Trophoblast cell (in vitro differentiated cells and primary cell): ENCODE results near the gene TENM3.

ENCODE experiments used
- DNase-seq, 2 donors: peaks; one replicate each; pipeline ENCODE4 v3.0.0-alpha.2; 2016
- H2AFZ ChIP-seq: 2 replicates; pipeline ENCODE4 v1.6.1; 2013; ENCODE audit warnings: low read length, moderate library complexity, mild to moderate bottlenecking; ENCODE audit not compliant: insufficient read depth, poor library complexity
- H2AK5ac ChIP-seq: 2 replicates; pipeline ENCODE4 v1.6.1; 2013; ENCODE audit warnings: mild to moderate bottlenecking, low read length
- H2BK120ac ChIP-seq: 2 replicates; pipeline ENCODE4 v1.6.1; 2013; ENCODE audit warnings: low read length, mild to moderate bottlenecking, moderate library complexity; ENCODE audit not compliant: insufficient read depth, poor library complexity
- H2BK12ac ChIP-seq: 2 replicates; pipeline ENCODE4 v1.6.1; 2013; ENCODE audit warnings: mild to moderate bottlenecking, low read length, moderate library complexity
- H2BK5ac ChIP-seq: 2 replicates; pipeline ENCODE4 v1.6.1; 2013; ENCODE audit warnings: low read length, low read depth, moderate library complexity, mild to moderate bottlenecking; ENCODE audit not compliant: poor library complexity
- H3K14ac ChIP-seq: 2 replicates; pipeline ENCODE4 v1.6.1; 2013; ENCODE audit warnings: mild to moderate bottlenecking, low read length
- H3K18ac ChIP-seq: 2 replicates; pipeline ENCODE4 v1.6.1; 2013; ENCODE audit warnings: mild to moderate bottlenecking, low read length
- H3K23ac ChIP-seq: 2 replicates; pipeline ENCODE4 v1.6.1; 2013; ENCODE audit warnings: low read length
- H3K27ac ChIP-seq: 2 replicates; pipeline ENCODE4 v1.5.1; 2013; ENCODE audit warnings: low read depth, mild to moderate bottlenecking, inconsistent platforms, low read length, moderate library complexity
- H3K27me3 ChIP-seq: 2 replicates; pipeline ENCODE4 v1.6.1; 2013; ENCODE audit warnings: inconsistent platforms, mild to moderate bottlenecking, low read length, moderate library complexity; ENCODE audit not compliant: insufficient read depth
- H3K36me3 ChIP-seq, 2 experiments: 1 replicate in 1 of 2; 2 replicates in 1 of 2; pipeline ENCODE4 v1.6.1; 2013; ENCODE audit warnings: low read length in 2 of 2, mild to moderate bottlenecking in 2 of 2, moderate library complexity in 1 of 2; ENCODE audit not compliant: insufficient read depth in 2 of 2, control insufficient read depth in 1 of 2
- H3K4ac ChIP-seq: 2 replicates; pipeline ENCODE4 v1.6.1; 2013; ENCODE audit warnings: low read depth, mild to moderate bottlenecking, low read length, moderate library complexity
- H3K4me1 ChIP-seq, 2 experiments: 1 replicate in 1 of 2; 2 replicates in 1 of 2; pipeline ENCODE4 v1.6.1; 2013; ENCODE audit warnings: low read length in 2 of 2, mild to moderate bottlenecking in 2 of 2, moderate library complexity in 1 of 2; ENCODE audit not compliant: insufficient read depth in 2 of 2, control insufficient read depth in 1 of 2
- H3K4me2 ChIP-seq: 2 replicates; pipeline ENCODE4 v1.6.1; 2013; ENCODE audit warnings: inconsistent platforms, mild to moderate bottlenecking, low read length, moderate library complexity
- H3K4me3 ChIP-seq: 2 replicates; pipeline ENCODE4 v1.5.1; 2013; ENCODE audit warnings: mild to moderate bottlenecking, low read depth, low read length, inconsistent platforms
- H3K79me1 ChIP-seq: one replicate; pipeline ENCODE4 v1.6.1; 2013; ENCODE audit warnings: low read length
- H3K79me2 ChIP-seq: 2 replicates; pipeline ENCODE4 v1.6.1; 2013; ENCODE audit warnings: low read length, mild to moderate bottlenecking; ENCODE audit not compliant: control insufficient read depth, insufficient read depth, poor library complexity
- H3K9ac ChIP-seq: 2 replicates; pipeline ENCODE4 v1.6.1; 2013; ENCODE audit warnings: mild to moderate bottlenecking, low read length
- H3K9me3 ChIP-seq: 2 replicates; pipeline ENCODE4 v1.6.1; 2013; ENCODE audit warnings: low read depth, mild to moderate bottlenecking, control low read depth, inconsistent platforms, low read length; ENCODE audit not compliant: insufficient read depth
- H4K12ac ChIP-seq: 2 replicates; pipeline ENCODE4 v1.6.1; 2013; ENCODE audit warnings: low read depth, mild to moderate bottlenecking, low read length, moderate library complexity
- H4K8ac ChIP-seq: 2 replicates; pipeline ENCODE4 v1.6.1; 2013; ENCODE audit warnings: low read depth, mild to moderate bottlenecking, low read length, moderate library complexity
- H4K91ac ChIP-seq: one replicate; pipeline ENCODE4 v1.6.1; 2013; ENCODE audit warnings: low read depth, mild to moderate bottlenecking, low read length, moderate library complexity
- WGBS: extraction: QIAGEN DNeasy Blood & Tissue Kit; methylation state at CpG from one replicate; pipeline ENCODE4 v1.1.7; 2013; ENCODE audit warnings: missing lambda C conversion rate; ENCODE audit not compliant: insufficient read length, insufficient coverage; ENCODE audit errors: extremely low coverage; 5-methylcytosine and 5-hydroxymethylcytosine counted together

TENM3 gene

GRCh38 chr4:182548156-182548555 is 305.0 kb downstream of the TENM3 start:
- Histone ChIP-seq H3K18ac (no peak overlapping the region), H2AFZ (no peak overlapping the region), H3K23ac (no peak overlapping the region), H3K4me2 (no peak overlapping the region), H3K9me3 (no peaks in the 10 kb centered on the region), H3K79me1 (no peaks in the 10 kb centered on the region), H4K12ac (no peak overlapping the region), H4K91ac (no peak overlapping the region), H3K27ac (no peak overlapping the region), H2AK5ac (no peak overlapping the region), H3K14ac (no peak overlapping the region), H2BK5ac (no peak overlapping the region), H4K8ac (no peak overlapping the region), H3K4me3 (no peak overlapping the region), H3K36me3 (no peaks in the 10 kb centered on the region), H3K4me1 (peaks cover 0 to 4% of the 10 kb centered on the region in 2 experiments), H3K27me3 (no peaks in the 10 kb centered on the region), H2BK120ac (no peak overlapping the region), H3K79me2 (no peaks in the 10 kb centered on the region), H3K4ac (no peak overlapping the region), H3K9ac (no peak overlapping the region), H2BK12ac (no peak overlapping the region)
- no CpG with 5 or more reads among the region's 6 CpGs for WGBS
- DNase-seq = peak; percentile 73 to 96

GRCh38 chr4:182549356-182549755 is 306.2 kb downstream of the TENM3 start:
- Histone ChIP-seq H4K91ac (no peak overlapping the region), H2BK12ac (no peak overlapping the region), H3K27ac (no peak overlapping the region), H3K79me2 (no peaks in the 10 kb centered on the region), H3K9me3 (no peaks in the 10 kb centered on the region), H3K79me1 (no peaks in the 10 kb centered on the region), H2AFZ (no peak overlapping the region), H3K23ac (no peak overlapping the region), H3K4me3 (no peak overlapping the region), H2BK120ac (peak overlapping the region; percentile 22), H3K36me3 (no peaks in the 10 kb centered on the region), H3K27me3 (no peaks in the 10 kb centered on the region), H2BK5ac (no peak overlapping the region), H3K4me1 (peaks cover 0 to 4% of the 10 kb centered on the region in 2 experiments), H3K9ac (no peak overlapping the region), H4K12ac (no peak overlapping the region), H3K14ac (no peak overlapping the region), H2AK5ac (no peak overlapping the region), H4K8ac (no peak overlapping the region), H3K4me2 (no peak overlapping the region), H3K4ac (no peak overlapping the region), H3K18ac (no peak overlapping the region)
- DNase-seq = no peak
- WGBS = no CpG with 5 or more reads among the region's 5 CpGs

GRCh38 chr4:182552948-182553347 is 309.7 kb downstream of the TENM3 start:
- no peak overlapping the region for H3K4me2 ChIP-seq
- no peak overlapping the region for H3K4ac ChIP-seq
- no peaks in the 10 kb centered on the region for H3K27me3 ChIP-seq
- H4K91ac ChIP-seq = no peak overlapping the region
- H3K9ac ChIP-seq = no peak overlapping the region
- no peaks in the 10 kb centered on the region for H3K36me3 ChIP-seq
- no CpG with 5 or more reads among the region's 9 CpGs for WGBS
- no peak overlapping the region for H2BK120ac ChIP-seq
- no peak overlapping the region for H2AK5ac ChIP-seq
- no peak overlapping the region for H3K23ac ChIP-seq
- H3K4me1 ChIP-seq = peaks cover 3 to 5% of the 10 kb centered on the region in 2 experiments
- H2BK5ac ChIP-seq = no peak overlapping the region
- H3K18ac ChIP-seq = no peak overlapping the region
- H4K12ac ChIP-seq = no peak overlapping the region
- no peak overlapping the region for H3K14ac ChIP-seq
- peaks cover 1% of the 10 kb centered on the region for H3K79me2 ChIP-seq
- no peak overlapping the region for H4K8ac ChIP-seq
- H3K27ac ChIP-seq = no peak overlapping the region
- DNase-seq = no peak
- no peak overlapping the region for H2BK12ac ChIP-seq
- no peaks in the 10 kb centered on the region for H3K9me3 ChIP-seq
- H2AFZ ChIP-seq = no peak overlapping the region
- H3K4me3 ChIP-seq = no peak overlapping the region
- H3K79me1 ChIP-seq = no peaks in the 10 kb centered on the region

DNA sequence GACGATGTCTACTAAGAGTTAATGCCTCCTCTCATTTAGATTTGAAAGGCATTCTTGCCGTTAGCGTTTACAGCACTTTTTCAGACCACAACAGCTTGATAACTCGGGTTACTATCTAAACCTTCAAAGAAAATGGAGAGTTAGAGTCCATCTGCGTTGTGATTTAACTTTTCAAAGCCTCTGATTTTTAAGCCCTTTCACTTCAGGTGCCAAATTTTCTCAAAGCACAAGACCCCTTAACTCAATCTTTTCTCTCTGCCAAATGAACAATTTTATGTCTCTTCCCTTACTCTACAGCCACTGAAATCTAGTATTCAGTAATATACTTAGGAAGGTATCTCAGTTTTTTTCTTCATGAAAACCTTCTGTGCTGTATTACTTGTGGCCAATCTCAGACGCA is 310.5 kb downstream of the TENM3 start:
- no peak overlapping the region for H3K27ac ChIP-seq

More for the DNA sequence above, 310.5 kb downstream of the TENM3 start:
- WGBS = no CpG with 5 or more reads among the region's 6 CpGs
- Histone ChIP-seq H2BK12ac (no peak overlapping the region), H3K23ac (no peak overlapping the region), H3K18ac (no peak overlapping the region), H3K4ac (no peak overlapping the region), H4K8ac (no peak overlapping the region), H3K79me2 (peaks cover 1% of the 10 kb centered on the region), H3K36me3 (no peaks in the 10 kb centered on the region), H3K27me3 (no peaks in the 10 kb centered on the region), H3K4me2 (no peak overlapping the region), H3K4me3 (no peak overlapping the region), H2AFZ (no peak overlapping the region), H4K12ac (no peak overlapping the region), H3K9me3 (no peaks in the 10 kb centered on the region), H2BK120ac (no peak overlapping the region), H2AK5ac (no peak overlapping the region), H3K9ac (no peak overlapping the region), H2BK5ac (no peak overlapping the region), H3K4me1 (peaks cover 3 to 5% of the 10 kb centered on the region in 2 experiments), H3K79me1 (no peaks in the 10 kb centered on the region), H3K14ac (no peak overlapping the region), H4K91ac (no peak overlapping the region)
- no peak for DNase-seq
